K562 (cell line): ENCODE measurements around the gene CADPS2.

Experiments
- CTCF ChIP-seq, 3 experiments: IDR thresholded peaks in 2 of 3; conservative IDR thresholded peaks in 1 of 3; 2 replicates each; pipeline ENCODE4 v1.5.1; 2011 to 2012; ENCODE audit warnings: low read length in 3 of 3, mild to moderate bottlenecking in 3 of 3, control low read depth in 2 of 3, improper control_type of control experiment in 1 of 3, inconsistent platforms in 1 of 3, low read depth in 1 of 3, mixed read lengths in 1 of 3, moderate library complexity in 1 of 3; ENCODE audit not compliant: insufficient read depth in 2 of 3
- SMARCC2 ChIP-seq: fragments of 450-650 bp; IDR thresholded peaks from 2 replicates; pipeline ENCODE4 v1.6.1; 2017; ENCODE audit warnings: antibody characterized with exemption, moderate library complexity, mild to moderate bottlenecking, low read depth
- ZBTB33 ChIP-seq: sonication (generic); formaldehyde crosslinking; IDR thresholded peaks from 2 replicates; pipeline ENCODE4 v1.8.1; 2023; ENCODE audit warnings: mild to moderate bottlenecking, missing genetic modification reagents
- TF ChIP-seq, protein P1 (sequence below), 2 experiments: IDR thresholded peaks; 2 replicates each; pipeline ENCODE4 v1.6.1; 2011; ENCODE audit warnings: borderline replicate concordance in 1 of 2, control low read depth in 1 of 2, low read depth in 1 of 2, low read length in 1 of 2, mild to moderate bottlenecking in 1 of 2, mixed read lengths in 1 of 2, moderate library complexity in 1 of 2; ENCODE audit not compliant: insufficient read depth in 1 of 2, insufficient read length in 1 of 2, poor library complexity in 1 of 2, severe bottlenecking in 1 of 2; ENCODE audit errors: extremely low read depth in 1 of 2

DNA sequence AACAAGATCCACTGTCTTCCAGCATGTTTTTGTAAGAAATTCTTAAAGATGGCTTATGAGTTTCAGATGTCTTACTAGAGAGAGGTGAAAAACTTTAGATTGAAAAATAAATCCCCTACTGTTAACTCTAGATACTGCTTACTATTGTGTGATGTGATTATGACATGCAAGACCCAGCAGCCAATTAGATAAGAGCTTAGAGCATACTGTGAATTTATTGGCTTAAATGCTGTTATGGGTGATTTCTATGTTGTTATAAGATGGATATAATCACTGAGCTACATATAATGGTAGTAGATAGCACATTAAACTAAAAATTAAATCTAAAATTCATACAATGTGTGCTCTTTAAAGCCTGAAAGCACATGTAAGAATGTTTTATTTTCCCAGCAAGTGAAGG is 187.2 kb downstream of the CADPS2 start, which contains the start of gene RNF133:
- TF ChIP-seq, protein P1, sequence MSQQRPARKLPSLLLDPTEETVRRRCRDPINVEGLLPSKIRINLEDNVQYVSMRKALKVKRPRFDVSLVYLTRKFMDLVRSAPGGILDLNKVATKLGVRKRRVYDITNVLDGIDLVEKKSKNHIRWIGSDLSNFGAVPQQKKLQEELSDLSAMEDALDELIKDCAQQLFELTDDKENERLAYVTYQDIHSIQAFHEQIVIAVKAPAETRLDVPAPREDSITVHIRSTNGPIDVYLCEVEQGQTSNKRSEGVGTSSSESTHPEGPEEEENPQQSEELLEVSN (IDR thresholded peaks at IDR 0.05; ENCODE audit: borderline replicate concordance in 1 of 2, extremely low read depth in 1 of 2, insufficient read depth in 1 of 2, insufficient read length in 1 of 2, low read depth in 1 of 2, low read length in 1 of 2, poor library complexity in 1 of 2, severe bottlenecking in 1 of 2), result no peak
- TF ChIP-seq CTCF (IDR thresholded peaks at IDR 0.05 in 2 of 3, conservative IDR thresholded peaks at IDR 0.05 in 1 of 3; ENCODE audit: insufficient read depth in 2 of 3, low read depth in 1 of 3, low read length in 3 of 3) (no peak), SMARCC2 (no peak), ZBTB33 (CRISPR knock-in tag) (no peak)
